Sciatic nerve (tissue), 2 donors: Measurements from ENCODE around the gene TCEANC2. TPM values are rescaled to one million over a fixed set of nuclear protein-coding genes. Genes with fewer than 3 reads are reported as not detected.

Experiments used
- ATAC-seq: fragments of 200-7000 bp; cut with Tn5 transposase; one replicate; pipeline ENCODE4 v1.9.1; 2020; ENCODE audit warnings: mild to moderate bottlenecking, moderate library complexity
- DNase-seq: peaks from one replicate; pipeline ENCODE4 v3.0.0-alpha.2; 2020; ENCODE audit warnings: low spot score
- intact Hi-C: fragments of 100-400 bp; cut with DNase I; formaldehyde crosslinking; loops from one replicate; pipeline ENCODE4 v1.14.2; 2022
- microRNA-seq: library from miRNA; unstranded; fragments of <30 nt; microRNA quantifications from one replicate; pipeline ENCODE4 v1.2.0, GENCODE V29; 2020
- total RNA-seq: library from RNA; stranded (reverse); fragmentation: NEBNext Ultra II Directional; extraction: Animal tissue kit (Norgen Biotek cat#: 25700); gene quantifications from one replicate; pipeline ENCODE4 v1.2.1, GENCODE V29; 2021
- donor health status: DM: no; HTN: no; CAD: no.
- donor health status: DM: no; HTN: no; CAD: no.

TCEANC2 gene
- total RNA-seq, 1 donor from 2014 or later: 7.7 TPM

- intact Hi-C loops: no loop called here
- ATAC-seq (no peak), DNase-seq (no peak)
Observed at GRCh38 chr1:54142146-54142900, 88.9 kb downstream of the TCEANC2 start.

GRCh38 chr1:54144366-54144765 lies 91.0 kb downstream of the TCEANC2 start:
- ATAC-seq (no peak), DNase-seq (no peak)
- intact Hi-C loops: no loop called here

- intact Hi-C loops: no loop called here
- ATAC-seq (no peak), DNase-seq (no peak)
Observed at GRCh38 chr1:54149734-54150133, 96.3 kb downstream of the TCEANC2 start.

- intact Hi-C loops: no loop called here
- DNase-seq (no peak), ATAC-seq (no peak)
Observed at GRCh38 chr1:54151013-54151412, 97.6 kb downstream of the TCEANC2 start.

GRCh38 chr1:54152696-54153095 lies 99.3 kb downstream of the TCEANC2 start, which contains the start of gene CDCP2:
CDCP2 (minus strand) TSS chr1:54153000; CDS start chr1:54152922, 78 bp downstream.
- intact Hi-C loops: no loop called here
- ATAC-seq (no peak), DNase-seq (no peak)

GRCh38 chr1:54153535-54154439 lies 100.4 kb downstream of the TCEANC2 start:
- ATAC-seq (peak; percentile 91), DNase-seq (peak; percentile 67)
- intact Hi-C loops: no loop called here

Small RNA genes lying within 50 kb of the gene (microRNA-seq; reads per million reads assigned to microRNA genes)
- 3.6 reads per million, percentile 4 among the genes with 10 or more reads in this experiment for gene MIR4781

Other genes starting within 250 kb of the TCEANC2 start
- gene NDC1, start 215.3 kb upstream of the TCEANC2 start, total RNA-seq: 8.0 TPM
- 16.6 TPM for gene YIPF1, start 163.8 kb upstream of the TCEANC2 start, total RNA-seq
- gene DIO1, start 159.4 kb upstream of the TCEANC2 start, total RNA-seq: not detected
- gene IFT25, start 107.9 kb upstream of the TCEANC2 start, total RNA-seq: 33.5 TPM
- gene LRRC42, start 107.3 kb upstream of the TCEANC2 start, total RNA-seq: 26.9 TPM
- not detected for gene LDLRAD1, start 35.4 kb upstream of the TCEANC2 start, total RNA-seq
- 283 TPM for gene TMEM59, start 404 bp upstream of the TCEANC2 start, total RNA-seq
- gene CDCP2, start 99.4 kb downstream of the TCEANC2 start, total RNA-seq: 0.22 TPM
- gene CYB5RL, start 146.4 kb downstream of the TCEANC2 start, total RNA-seq: 8.1 TPM
- 31.1 TPM for gene MRPL37, start 146.6 kb downstream of the TCEANC2 start, total RNA-seq